Fibroblast of lung (primary cell): Measurements from ENCODE around the gene ENPP3. TPM values are rescaled to one million over a fixed set of nuclear protein-coding genes. Genes with fewer than 3 reads are reported as not detected.

Source experiments
- DNase-seq, 2 donors: peaks; one replicate each; pipeline versions ENCODE4 v3.0.0 to v3.0.0-alpha.2; 2010; ENCODE audit warnings: low read depth in 2 of 2
- H2AFZ ChIP-seq: 2 replicates; pipeline ENCODE4 v1.5.1; 2012; ENCODE audit warnings: low read length, control low read depth, inconsistent platforms
- H3K27ac ChIP-seq: 2 replicates; pipeline ENCODE4 v1.5.1; 2011; ENCODE audit warnings: low read length, control low read depth; ENCODE audit not compliant: insufficient read depth
- H3K27me3 ChIP-seq: 2 replicates; pipeline ENCODE4 v1.5.1; 2011; ENCODE audit warnings: mild to moderate bottlenecking, low read length; ENCODE audit not compliant: control insufficient read depth, insufficient read depth
- H3K36me3 ChIP-seq: 2 replicates; pipeline ENCODE4 v1.5.1; 2011; ENCODE audit warnings: low read length; ENCODE audit not compliant: control insufficient read depth, insufficient read depth
- H3K4me1 ChIP-seq: 2 replicates; pipeline ENCODE4 v1.5.1; 2011; ENCODE audit warnings: low read length; ENCODE audit not compliant: control insufficient read depth, insufficient read depth; ENCODE audit errors: extremely low read depth
- H3K4me2 ChIP-seq: 2 replicates; pipeline ENCODE4 v1.5.1; 2011; ENCODE audit warnings: low read length, control low read depth; ENCODE audit not compliant: insufficient read depth; ENCODE audit errors: extremely low read depth
- H3K4me3 ChIP-seq, 4 experiments: fragments of 200-600 bp in 1 of 4; sonication (generic) in 1 of 4; replicated peaks in 1 of 4; 2 replicates each; pipeline ENCODE4 v1.5.1; 2011 to 2016; ENCODE audit warnings: low read length in 4 of 4, low read depth in 3 of 4, mild to moderate bottlenecking in 3 of 4, control low read depth in 2 of 4, inconsistent platforms in 1 of 4, mixed read lengths in 1 of 4; ENCODE audit not compliant: insufficient read depth in 1 of 4; ENCODE audit errors: control extremely low read depth in 1 of 4
- H3K79me2 ChIP-seq: 2 replicates; pipeline ENCODE4 v1.5.1; 2012; ENCODE audit warnings: mild to moderate bottlenecking, low read length, inconsistent platforms; ENCODE audit not compliant: control insufficient read depth, insufficient read depth
- H3K9ac ChIP-seq: 2 replicates; pipeline ENCODE4 v1.5.1; 2011; ENCODE audit warnings: mild to moderate bottlenecking, low read length, control low read depth; ENCODE audit not compliant: insufficient read depth
- H3K9me3 ChIP-seq: 2 replicates; pipeline ENCODE4 v1.5.1; 2012; ENCODE audit warnings: low read depth, low read length; ENCODE audit not compliant: control insufficient read depth, insufficient read depth
- H4K20me1 ChIP-seq: 2 replicates; pipeline ENCODE4 v1.5.1; 2011; ENCODE audit warnings: low read length; ENCODE audit not compliant: control insufficient read depth, insufficient read depth; ENCODE audit errors: extremely low read depth
- CTCF ChIP-seq, 2 donors: IDR thresholded peaks in 1 of 2; conservative IDR thresholded peaks in 1 of 2; 1 replicate in 1 of 2; 2 replicates in 1 of 2; pipeline ENCODE4 v1.5.1; 2011 to 2012; ENCODE audit warnings: low read length in 2 of 2, control low read depth in 1 of 2, inconsistent platforms in 1 of 2, low read depth in 1 of 2, mild to moderate bottlenecking in 1 of 2
- EZH2 ChIP-seq: IDR thresholded peaks from 2 replicates; pipeline ENCODE4 v1.5.1; 2012; ENCODE audit warnings: low read length, control low read depth, mild to moderate bottlenecking; ENCODE audit errors: missing control alignments
- polyA plus RNA-seq, 2 donors: library from polyadenylated mRNA; depleted of rRNA in 1 of 2; stranded (reverse) in 1 of 2; unstranded in 1 of 2; fragments of >200 nt; gene quantifications; 2 replicates each; pipeline ENCODE4 v1.2.1, GENCODE V29; 2011 to 2012; ENCODE audit warnings: missing spikeins in 1 of 2
- total RNA-seq: library from RNA; depleted of rRNA; stranded (reverse); fragments of >200 nt; gene quantifications from 2 replicates; pipeline ENCODE4 v1.2.1, GENCODE V29; 2014

The ENPP3 gene
- total and polyA plus RNA-seq, 2 donors (not counting 1 experiment from before 2014, with no cell fraction given), result 0.06 to 0.17 TPM

- H2AFZ ChIP-seq, result no peak overlapping the region
Measured at GRCh38 chr6:131688286-131688685, 51.2 kb downstream of the ENPP3 start.

GRCh38 chr6:131692031-131692430 is 54.9 kb downstream of the ENPP3 start:
- Histone ChIP-seq H3K27me3 (no peaks in the 10 kb centered on the region), H2AFZ (no peak overlapping the region), H3K9ac (no peak overlapping the region), H4K20me1 (no peaks in the 10 kb centered on the region), H3K4me2 (no peak overlapping the region), H3K36me3 (no peaks in the 10 kb centered on the region), H3K4me1 (no peaks in the 10 kb centered on the region), H3K79me2 (no peaks in the 10 kb centered on the region), H3K4me3 (no peak overlapping the region), H3K9me3 (no peaks in the 10 kb centered on the region), H3K27ac (no peak overlapping the region)
- TF ChIP-seq EZH2 (no peak), CTCF (conservative IDR thresholded peaks at IDR 0.05 in 1 of 2, IDR thresholded peaks at IDR 0.05 in 1 of 2; ENCODE audit: low read depth in 1 of 2, low read length in 2 of 2) (no peak)
- DNase-seq, result no peak

More at GRCh38 chr6:131688286-131688685, 51.2 kb downstream of the ENPP3 start:
- no peaks in the 10 kb centered on the region for H3K36me3 ChIP-seq
- no peak overlapping the region for H3K27ac ChIP-seq
- H3K9me3 ChIP-seq, result no peaks in the 10 kb centered on the region
- DNase-seq, result no peak
- no peaks in the 10 kb centered on the region for H3K27me3 ChIP-seq
- no peaks in the 10 kb centered on the region for H4K20me1 ChIP-seq
- no peaks in the 10 kb centered on the region for H3K79me2 ChIP-seq
- H3K4me3 ChIP-seq, result no peak overlapping the region
- no peaks in the 10 kb centered on the region for H3K4me1 ChIP-seq
- H3K4me2 ChIP-seq, result no peak overlapping the region
- TF ChIP-seq CTCF (conservative IDR thresholded peaks at IDR 0.05 in 1 of 2, IDR thresholded peaks at IDR 0.05 in 1 of 2; ENCODE audit: low read depth in 1 of 2, low read length in 2 of 2) (no peak), EZH2 (no peak)
- no peak overlapping the region for H3K9ac ChIP-seq

- DNase-seq, result no peak
- H3K36me3 ChIP-seq, result no peaks in the 10 kb centered on the region
Measured at GRCh38 chr6:131692589-131692988, 55.5 kb downstream of the ENPP3 start.

More at GRCh38 chr6:131692589-131692988, 55.5 kb downstream of the ENPP3 start:
- H3K4me1 ChIP-seq, result no peaks in the 10 kb centered on the region
- no peak overlapping the region for H3K4me2 ChIP-seq
- TF ChIP-seq CTCF (conservative IDR thresholded peaks at IDR 0.05 in 1 of 2, IDR thresholded peaks at IDR 0.05 in 1 of 2; ENCODE audit: low read depth in 1 of 2, low read length in 2 of 2), result no peak
- TF ChIP-seq EZH2, result no peak
- H3K9me3 ChIP-seq, result no peaks in the 10 kb centered on the region
- H4K20me1 ChIP-seq, result no peaks in the 10 kb centered on the region
- no peaks in the 10 kb centered on the region for H3K79me2 ChIP-seq
- H3K4me3 ChIP-seq, result no peak overlapping the region
- no peak overlapping the region for H3K27ac ChIP-seq
- H3K27me3 ChIP-seq, result no peaks in the 10 kb centered on the region
- H3K9ac ChIP-seq, result no peak overlapping the region
- no peak overlapping the region for H2AFZ ChIP-seq
